Gastrocnemius medialis (tissue), 4 donors: Measurements from ENCODE around the gene TSPAN15.

Source experiments
- CTCF ChIP-seq, 5 experiments: fragments of 450-650 bp in 3 of 5; fragments of 200-600 bp in 2 of 5; sonication (generic) in 2 of 5; IDR thresholded peaks in 4 of 5; conservative IDR thresholded peaks in 1 of 5; 1 replicate in 4 of 5; 2 replicates in 1 of 5; pipeline ENCODE4 v1.5.1; 2016 to 2019; ENCODE audit warnings: antibody characterized with exemption in 5 of 5, mild to moderate bottlenecking in 3 of 5, moderate library complexity in 3 of 5
- POLR2A ChIP-seq, 2 donors: fragments of 450-650 bp; IDR thresholded peaks; one replicate each; pipeline ENCODE4 v1.6.1; 2017; ENCODE audit warnings: antibody characterized with exemption in 2 of 2, mild to moderate bottlenecking in 2 of 2, moderate library complexity in 2 of 2

- no peak for TF ChIP-seq CTCF (IDR thresholded peaks at IDR 0.05 in 4 of 5, conservative IDR thresholded peaks at IDR 0.05 in 1 of 5)
- TF ChIP-seq POLR2A (IDR thresholded peaks at IDR 0.05), result no peak
Measured at GRCh38 chr10:69469976-69470375, 18.7 kb downstream of the TSPAN15 start.
